Globus pallidus (tissue), 1 donor: ENCODE data around the gene MAGEC3.
"Not testable (repeated sequence)": the region's sequence is repeated elsewhere in the genome, so short reads cannot be mapped to it uniquely, and the experiment has no call there.

Experiments
- DNase-seq: peaks from one replicate; pipeline ENCODE4 v3.0.0-alpha.2; 2015; ENCODE audit warnings: low spot score

MAGEC3 gene

GRCh38 chrX:141838016-141838415 is at the start of gene MAGEC3:
Gene MAGEC3 (plus strand): TSS chrX:141838316. CDS start chrX:141838316, 0 bp downstream.
- no peak for DNase-seq

GRCh38 chrX:141791856-141792255 is 46.3 kb upstream of the MAGEC3 start:
- DNase-seq, result no peak

- no peak for DNase-seq
Observed at GRCh38 chrX:141811438-141811837, 26.7 kb upstream of the MAGEC3 start.

GRCh38 chrX:141814213-141814857 is 23.8 kb upstream of the MAGEC3 start:
- no peak for DNase-seq

- DNase-seq, result no peak
Observed at GRCh38 chrX:141815904-141816303, 22.2 kb upstream of the MAGEC3 start.

- no peak for DNase-seq
Observed at GRCh38 chrX:141832247-141832646, 5.9 kb upstream of the MAGEC3 start.

GRCh38 chrX:141839856-141840255 is 1.7 kb downstream of the MAGEC3 start:
- DNase-seq, result no peak

GRCh38 chrX:141857479-141857878 is 19.4 kb downstream of the MAGEC3 start:
- DNase-seq, result no peak

- DNase-seq, result no peak
Observed at GRCh38 chrX:141879616-141880015, 41.5 kb downstream of the MAGEC3 start.

- not testable (repeated sequence) for DNase-seq
Observed at GRCh38 chrX:141888811-141889210, 50.7 kb downstream of the MAGEC3 start.

GRCh38 chrX:141894733-141895132 is 56.6 kb downstream of the MAGEC3 start:
- DNase-seq, result no peak

- DNase-seq, result no peak
Observed at GRCh38 chrX:141897690-141898089, 59.6 kb downstream of the MAGEC3 start.

GRCh38 chrX:141902366-141902765 is 64.2 kb downstream of the MAGEC3 start:
- DNase-seq, result no peak

GRCh38 chrX:141903400-141904155 is 65.5 kb downstream of the MAGEC3 start, which contains the start of gene MAGEC1:
Gene MAGEC1 (plus strand): TSS chrX:141903894. CDS start chrX:141905073, 1,179 bp downstream.
- no peak for DNase-seq

- DNase-seq, result no peak
Observed at GRCh38 chrX:141904262-141904661, 66.1 kb downstream of the MAGEC3 start.

GRCh38 chrX:141917801-141918200 is 79.7 kb downstream of the MAGEC3 start:
- DNase-seq, result no peak

- DNase-seq, result no peak
Observed at GRCh38 chrX:141924293-141924692, 86.2 kb downstream of the MAGEC3 start.

GRCh38 chrX:141928432-141928831 is 90.3 kb downstream of the MAGEC3 start:
- DNase-seq, result no peak

GRCh38 chrX:141934059-141934641 is 96.0 kb downstream of the MAGEC3 start:
- DNase-seq, result no peak

- no peak for DNase-seq
Observed at GRCh38 chrX:141935645-141936044, 97.5 kb downstream of the MAGEC3 start.

- peak; percentile 16 for DNase-seq
Observed at GRCh38 chrX:141936080-141936479, 98.0 kb downstream of the MAGEC3 start.

- DNase-seq, result no peak
Observed at GRCh38 chrX:141941234-141941633, 103.1 kb downstream of the MAGEC3 start.

GRCh38 chrX:141945426-141945825 is 107.3 kb downstream of the MAGEC3 start:
- no peak for DNase-seq
